Posterior vena cava (tissue), 2 donors: ENCODE measurements around the gene KAZN. TPM values are rescaled to one million over a fixed set of nuclear protein-coding genes. Genes with fewer than 3 reads are reported as not detected.
A peak's percentile ranks its signal among the peaks of the same experiment; 100 is the strongest.

Source experiments
- DNase-seq: peaks from one replicate; pipeline ENCODE4 v3.0.0-alpha.2; 2020; ENCODE audit warnings: low spot score
- intact Hi-C, 2 donors: fragments of 100-400 bp; cut with DNase I; formaldehyde crosslinking; loops; one replicate each; pipeline versions ENCODE4 v1.14.1 to v1.14.2; 2022 to 2023
- total RNA-seq, 2 donors: library from RNA; stranded (reverse); fragmentation: NEBNext Ultra II Directional; extraction: Animal tissue kit (Norgen Biotek cat#: 25700); gene quantifications; one replicate each; pipeline ENCODE4 v1.2.1, GENCODE V29; 2021
- donor health status: DM: yes; HTN: yes; CAD: no.
- donor health status: DM: yes; HTN: yes; CAD: no.

The KAZN gene
- total RNA-seq, 2 donors from 2014 or later: 6.2 to 10.8 TPM

GRCh38 chr1:14608308-14608707 lies 9.8 kb downstream of the KAZN start:
- DNase-seq: no peak
- intact Hi-C loops: no loop called here

DNA sequence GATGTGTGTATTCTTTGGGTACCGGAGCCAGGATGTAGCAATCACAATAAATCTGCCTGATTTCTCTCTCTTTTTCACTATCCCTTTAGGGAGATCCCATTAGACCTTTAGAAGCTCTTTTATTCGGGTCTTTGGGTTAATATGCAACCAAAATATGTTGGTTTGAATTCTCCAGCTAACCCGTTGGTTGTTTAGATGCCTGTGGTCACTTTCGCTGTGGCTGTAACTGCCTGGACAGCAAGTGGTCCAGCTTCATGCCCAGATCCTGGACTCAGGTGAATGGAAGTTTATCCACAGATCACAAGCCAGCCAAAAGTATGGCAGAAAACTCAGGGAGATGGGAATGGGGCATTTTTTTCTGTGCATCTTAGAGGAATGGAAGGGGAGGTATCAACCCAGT lies 12.3 kb downstream of the KAZN start:
- DNase-seq: no peak
- intact Hi-C loops: no loop called here

GRCh38 chr1:14611792-14612191 lies 13.3 kb downstream of the KAZN start:
- no peak for DNase-seq
- intact Hi-C loops: no loop called here

GRCh38 chr1:14612256-14612655 lies 13.8 kb downstream of the KAZN start:
- intact Hi-C loops: no loop called here
- no peak for DNase-seq

- intact Hi-C loops: no loop called here
- DNase-seq: no peak
These were observed 15.4 kb downstream of the KAZN start for GRCh38 chr1:14613926-14614325.

- intact Hi-C loops: no loop called here
- DNase-seq: no peak
These were observed 15.9 kb downstream of the KAZN start for GRCh38 chr1:14614341-14614740.

DNA sequence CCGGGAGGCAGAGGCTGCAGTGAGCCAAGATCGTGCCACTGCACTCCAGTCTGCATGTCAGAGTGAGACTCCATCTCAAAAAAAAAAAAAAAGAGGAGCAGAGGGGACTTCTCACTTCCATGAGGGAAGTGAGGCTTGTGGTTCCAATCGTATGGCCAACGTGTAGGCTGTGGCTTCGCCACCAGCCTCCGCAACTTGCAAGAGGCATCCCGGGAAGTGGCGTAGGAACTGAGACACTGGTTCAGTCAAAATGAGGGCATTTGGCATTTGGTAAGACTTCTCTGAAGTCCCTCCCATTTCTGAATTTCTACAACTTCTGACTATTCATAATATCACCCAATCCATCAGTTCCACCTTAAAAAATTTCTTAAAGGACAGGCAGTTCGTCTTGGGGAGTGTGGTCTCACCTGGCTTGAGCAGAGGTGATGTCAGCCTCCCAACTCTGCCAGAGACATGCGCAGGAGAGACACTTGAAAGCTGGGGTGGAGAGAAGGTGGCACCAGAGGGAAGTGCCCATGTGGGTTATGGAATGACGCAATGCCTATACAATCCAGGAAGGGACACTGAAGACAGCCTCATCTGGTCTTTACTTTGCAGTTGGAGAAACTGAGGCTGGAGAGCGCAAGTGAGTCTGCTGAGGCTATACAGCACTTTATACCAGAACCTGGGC lies 17.2 kb downstream of the KAZN start:
- intact Hi-C loops: no loop called here
- DNase-seq: no peak

GRCh38 chr1:14616632-14617396 lies 18.3 kb downstream of the KAZN start:
- intact Hi-C loops: no loop called here
- DNase-seq: no peak

GRCh38 chr1:14617791-14618190 lies 19.3 kb downstream of the KAZN start:
- no peak for DNase-seq
- intact Hi-C loops: no loop called here

GRCh38 chr1:14620941-14621340 lies 22.5 kb downstream of the KAZN start:
- intact Hi-C loops: no loop called here
- DNase-seq: no peak

DNA sequence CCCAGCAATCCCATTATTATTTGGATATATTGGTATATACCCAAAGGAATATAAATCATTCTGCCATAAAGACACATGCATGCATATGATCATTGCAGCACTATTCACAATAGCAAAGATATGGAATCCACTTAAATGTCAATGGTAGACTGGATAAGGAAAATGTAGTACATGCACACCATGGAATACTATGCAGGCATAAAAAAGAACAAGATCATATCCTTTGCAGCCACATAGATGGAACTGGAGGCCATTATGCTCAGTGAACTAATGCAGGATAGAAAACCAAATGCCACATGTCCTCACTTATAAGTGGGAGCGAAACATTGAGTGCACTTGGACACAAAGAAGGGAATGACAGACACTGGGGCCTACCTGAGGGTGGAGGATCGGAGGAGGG lies 24.6 kb downstream of the KAZN start:
- intact Hi-C loops: no loop called here

GRCh38 chr1:14624941-14625340 lies 26.5 kb downstream of the KAZN start:
- intact Hi-C loops: no loop called here

More for the DNA sequence above, 24.6 kb downstream of the KAZN start:
- DNase-seq: no peak

DNA sequence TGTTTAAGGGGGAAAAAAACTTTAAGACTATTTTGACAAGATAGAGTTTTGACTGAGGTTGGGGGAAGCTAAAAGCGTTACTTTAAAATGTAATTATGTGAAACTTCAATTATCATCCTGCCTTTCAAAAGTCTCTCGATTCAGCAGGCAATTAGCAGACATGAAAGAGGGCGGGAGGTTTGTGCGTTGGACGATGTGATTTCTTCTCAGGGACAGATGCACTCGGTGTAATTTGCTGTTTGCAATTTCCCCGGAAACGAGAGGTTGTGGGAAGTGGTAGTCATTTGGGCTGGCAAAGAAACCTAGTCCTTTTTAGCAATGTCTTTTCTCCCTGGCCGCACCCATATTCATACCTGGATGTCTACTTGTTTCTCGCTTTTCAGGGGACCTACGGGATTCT lies 27.1 kb downstream of the KAZN start:
- intact Hi-C loops: no loop called here
- no peak for DNase-seq

More at GRCh38 chr1:14624941-14625340, 26.5 kb downstream of the KAZN start:
- no peak for DNase-seq

GRCh38 chr1:14625996-14626395 lies 27.5 kb downstream of the KAZN start:
- intact Hi-C loops: no loop called here
- DNase-seq: no peak

DNA sequence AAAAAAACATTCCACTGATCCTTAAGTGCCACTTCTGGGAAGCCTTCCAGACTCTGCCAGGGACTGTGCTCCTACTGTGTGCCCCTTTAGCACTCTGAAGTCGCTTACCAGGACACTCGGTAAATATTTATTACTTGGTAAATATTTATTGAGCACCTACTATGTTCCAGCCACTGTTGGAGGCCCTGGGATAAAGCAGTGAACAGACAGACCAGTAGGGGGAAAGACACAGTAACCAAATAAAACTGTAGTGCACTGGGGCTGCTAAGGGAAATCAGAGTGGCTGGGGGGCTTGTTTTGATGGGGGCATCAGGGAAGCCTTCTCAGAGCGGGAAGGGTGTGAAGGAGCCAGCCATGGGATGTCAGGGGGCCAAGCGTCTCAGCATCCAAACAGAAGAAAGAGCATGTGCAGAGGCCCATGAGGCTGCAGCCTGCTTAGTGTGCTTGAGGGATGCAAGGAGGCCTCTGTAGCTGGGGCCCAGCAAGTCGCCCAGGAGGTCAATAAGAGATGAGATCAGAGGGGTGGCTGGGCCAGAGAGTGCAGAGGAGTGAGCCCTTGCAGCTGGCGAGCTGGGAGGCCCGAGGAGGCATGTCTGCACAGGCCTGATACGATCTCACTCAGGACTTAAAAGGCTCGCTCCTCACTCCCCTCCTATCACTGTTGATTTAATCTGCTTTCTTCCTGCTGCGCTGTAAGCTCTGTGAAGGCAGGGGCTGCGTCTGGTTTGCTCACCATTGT lies 28.6 kb downstream of the KAZN start:
- DNase-seq: peak; percentile 81
- intact Hi-C loops: no loop called here

DNA sequence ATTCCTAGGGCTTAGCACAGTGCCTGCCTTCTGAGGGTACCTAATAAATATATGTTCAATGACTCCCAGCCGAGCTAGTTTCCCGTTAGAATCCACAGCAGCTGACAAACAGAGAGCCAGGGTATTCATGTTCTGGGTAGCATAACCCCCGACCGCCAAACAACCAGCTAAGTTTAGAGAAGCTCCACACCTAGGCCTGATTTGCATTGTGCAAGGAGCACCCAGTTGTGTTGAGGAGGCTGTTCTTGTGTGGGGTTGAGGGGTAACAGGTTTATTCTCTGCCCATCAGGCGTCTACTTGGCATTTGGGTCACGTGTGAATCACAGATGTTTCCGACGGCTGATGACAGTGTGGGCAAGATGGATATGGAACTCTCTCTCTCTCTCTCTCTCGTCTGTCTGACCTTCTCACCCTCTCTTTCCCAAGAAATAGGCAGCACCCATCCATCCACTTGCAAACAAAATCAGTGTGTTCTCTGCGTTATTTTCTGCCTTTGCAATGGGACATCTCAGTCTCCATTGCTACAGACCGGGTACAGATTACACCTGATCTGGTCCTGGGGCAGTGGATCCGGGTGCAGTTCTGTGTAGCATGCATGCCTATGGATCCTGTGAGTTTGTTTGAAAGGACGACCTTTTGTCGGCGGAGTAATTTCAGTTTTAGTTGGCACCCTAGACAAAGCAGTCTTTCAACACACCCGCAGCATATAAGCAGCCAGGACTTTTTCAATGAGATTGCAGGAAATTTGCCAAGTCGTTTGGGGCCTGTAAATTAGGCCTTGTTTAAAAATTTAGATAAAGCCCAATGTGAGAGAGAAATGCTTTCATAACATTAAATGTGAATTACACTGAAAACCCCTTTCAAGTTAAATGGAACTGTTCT lies 29.4 kb downstream of the KAZN start:
- intact Hi-C loops: no loop called here
- DNase-seq: peak; percentile 42

DNA sequence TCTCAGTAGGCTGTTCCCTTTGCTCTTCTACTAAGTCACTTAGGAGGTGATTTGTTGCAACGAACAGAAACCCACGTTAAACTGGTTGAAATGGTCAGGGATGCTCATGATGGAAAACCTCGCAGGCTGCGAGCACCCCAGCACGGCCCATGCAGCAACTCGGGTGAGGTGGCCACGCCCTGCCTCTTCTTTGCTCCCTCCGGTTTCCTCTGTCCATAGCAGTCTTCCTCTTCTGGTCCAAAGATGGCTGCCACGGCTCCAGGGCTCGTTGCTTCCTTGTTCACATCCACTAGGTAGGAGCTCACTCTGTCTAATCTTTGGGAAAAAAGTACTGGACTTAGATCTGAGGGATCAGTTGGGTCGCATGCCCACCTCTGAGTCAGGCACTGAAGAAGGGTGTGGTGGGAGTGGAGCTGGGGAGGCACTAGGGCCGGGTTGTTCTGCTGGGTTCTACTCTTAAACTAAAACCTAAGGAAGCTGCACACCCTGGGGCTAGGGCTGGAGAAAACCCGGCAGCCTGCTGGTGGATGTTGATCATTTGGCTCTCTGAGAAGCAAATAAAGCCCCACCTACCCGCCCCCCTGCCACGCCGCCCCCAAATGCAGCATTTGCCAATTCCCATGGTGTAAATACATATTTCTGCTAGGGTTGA lies 31.0 kb downstream of the KAZN start:
- intact Hi-C loops: no loop called here
- peak; percentile 58 for DNase-seq

- DNase-seq: peak; percentile 19
These were observed 32.5 kb downstream of the KAZN start for GRCh38 chr1:14630986-14631385.

GRCh38 chr1:14631421-14631820 lies 32.9 kb downstream of the KAZN start:
- peak; percentile 65 for DNase-seq
- intact Hi-C loops: no loop called here

More at GRCh38 chr1:14630986-14631385, 32.5 kb downstream of the KAZN start:
- intact Hi-C loops: no loop called here
